Jurkat, Clone E6-1 (cell line): Measurements from ENCODE around the gene TMEM134.

ENCODE experiments used
- DNase-seq: peaks from one replicate; pipeline ENCODE4 v3.0.0-alpha.2; 2011; ENCODE audit warnings: low read depth, low spot score
- H3K4me3 ChIP-seq: 2 replicates; pipeline ENCODE4 v1.5.1; 2011; ENCODE audit warnings: mild to moderate bottlenecking, low read length, control low read depth, moderate library complexity

Gene TMEM134

DNA sequence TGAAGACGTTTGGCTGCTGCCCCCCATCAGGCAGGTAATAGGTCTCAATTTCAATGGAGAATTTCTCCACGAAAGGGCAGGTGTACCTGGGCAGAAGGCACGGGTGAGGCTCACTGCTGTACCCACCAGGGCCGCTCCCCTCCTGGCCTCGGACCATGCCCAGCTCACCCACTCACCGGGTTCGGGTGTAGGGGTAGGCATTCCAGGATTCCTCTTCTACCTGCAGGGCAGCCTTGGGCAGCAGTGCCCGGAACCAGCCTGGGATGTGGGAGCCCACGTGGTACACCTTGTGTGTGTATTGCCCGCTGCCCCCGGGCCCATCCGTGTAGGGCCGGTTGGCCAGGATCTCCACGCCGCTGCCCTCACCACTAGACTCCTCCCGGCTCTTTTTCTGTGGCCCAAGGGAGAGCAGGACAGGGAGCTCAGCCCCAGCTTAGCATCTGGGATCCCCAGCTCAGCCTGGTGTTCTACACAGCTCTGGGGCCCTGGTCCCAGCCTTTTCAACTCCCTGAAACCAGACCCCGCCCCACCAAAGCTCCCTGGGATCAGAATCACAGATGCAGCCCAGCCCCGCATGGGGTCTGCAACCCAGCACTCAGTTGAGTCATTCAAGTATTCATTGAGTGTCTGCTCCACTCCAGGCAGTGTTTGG, 33.4 kb upstream of the TMEM134 start:
- H3K4me3 ChIP-seq: no peak overlapping the region
- no peak for DNase-seq

DNA sequence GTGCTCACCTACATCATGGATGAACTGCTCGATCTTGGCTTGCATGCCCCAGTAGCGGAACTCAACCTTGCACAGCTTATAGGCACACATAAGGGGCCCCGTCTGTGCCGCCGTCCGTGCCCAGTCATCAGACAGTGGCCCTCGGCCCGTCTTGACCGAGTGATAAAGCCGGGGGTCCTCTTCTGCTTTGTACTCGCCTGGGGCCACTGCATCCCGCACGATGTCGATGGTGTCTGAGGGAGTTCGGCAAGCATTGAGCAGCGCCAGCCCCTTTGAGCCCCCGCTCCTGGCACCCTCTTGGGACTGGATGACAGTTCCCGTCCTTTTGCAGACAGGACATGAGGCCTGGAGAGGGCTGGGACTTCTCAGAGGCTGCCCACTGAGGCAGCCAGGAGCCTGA, 32.8 kb upstream of the TMEM134 start:
- H3K4me3 ChIP-seq: no peak overlapping the region
- DNase-seq: no peak

DNA sequence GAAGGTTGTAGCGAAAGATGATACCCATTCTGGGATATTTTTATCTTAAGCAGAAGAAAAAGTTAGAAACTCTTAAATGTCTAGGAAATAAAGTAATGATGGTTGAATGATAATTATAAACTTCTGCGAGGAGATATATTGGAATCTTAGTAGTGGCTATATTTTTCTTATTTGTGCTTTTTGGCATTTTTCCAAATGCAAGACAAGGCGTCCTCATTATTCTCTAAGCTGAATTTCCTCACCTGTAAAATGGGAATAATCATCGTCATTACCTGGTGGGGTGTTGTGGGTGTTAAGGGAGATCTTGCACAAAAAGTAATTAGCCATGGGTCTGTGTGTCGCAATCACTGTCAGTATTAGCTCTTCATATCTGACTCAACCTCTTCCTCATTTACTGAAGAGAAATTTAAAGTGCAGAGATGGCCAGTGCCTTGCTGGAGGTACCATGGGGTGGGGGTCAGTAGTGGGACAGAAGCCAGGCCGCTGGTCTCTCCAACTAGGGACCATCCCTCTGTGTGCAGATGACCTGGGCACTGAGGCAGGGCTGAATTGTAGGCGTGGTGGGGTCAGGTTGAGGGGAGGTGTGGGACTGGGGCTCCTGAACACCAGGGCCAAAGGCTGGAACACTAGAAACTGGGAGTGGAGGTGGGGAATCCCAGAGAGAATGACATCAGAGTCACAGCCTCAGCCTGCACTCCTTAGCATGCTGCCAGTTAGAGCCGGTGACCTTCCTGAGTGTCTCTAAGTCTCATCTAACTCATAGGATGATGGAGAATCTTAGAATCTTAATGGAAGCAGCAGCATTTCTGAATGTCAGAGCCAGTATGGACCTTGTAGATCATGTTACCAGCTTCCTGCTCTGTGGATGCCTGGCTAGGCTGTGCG, 32.0 kb upstream of the TMEM134 start:
- H3K4me3 ChIP-seq: no peak overlapping the region
- DNase-seq: no peak

DNA sequence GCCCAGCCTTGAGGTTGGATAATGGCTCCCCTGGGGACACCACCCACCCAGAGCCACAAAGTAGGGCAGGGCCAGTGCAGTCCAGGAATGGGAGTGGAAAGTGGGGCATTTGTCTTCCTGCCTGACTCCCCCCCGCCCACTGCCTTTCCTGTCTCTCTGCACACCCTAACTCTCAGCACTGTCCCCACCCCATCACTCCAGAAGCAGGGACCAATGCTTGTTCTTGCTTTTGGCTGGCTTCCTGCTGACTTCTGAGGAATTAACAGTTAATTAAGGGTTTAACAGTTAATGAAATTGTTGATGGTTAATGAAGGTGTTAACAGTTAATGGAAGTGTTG, 31.4 kb upstream of the TMEM134 start:
- no peak overlapping the region for H3K4me3 ChIP-seq
- DNase-seq: no peak

DNA sequence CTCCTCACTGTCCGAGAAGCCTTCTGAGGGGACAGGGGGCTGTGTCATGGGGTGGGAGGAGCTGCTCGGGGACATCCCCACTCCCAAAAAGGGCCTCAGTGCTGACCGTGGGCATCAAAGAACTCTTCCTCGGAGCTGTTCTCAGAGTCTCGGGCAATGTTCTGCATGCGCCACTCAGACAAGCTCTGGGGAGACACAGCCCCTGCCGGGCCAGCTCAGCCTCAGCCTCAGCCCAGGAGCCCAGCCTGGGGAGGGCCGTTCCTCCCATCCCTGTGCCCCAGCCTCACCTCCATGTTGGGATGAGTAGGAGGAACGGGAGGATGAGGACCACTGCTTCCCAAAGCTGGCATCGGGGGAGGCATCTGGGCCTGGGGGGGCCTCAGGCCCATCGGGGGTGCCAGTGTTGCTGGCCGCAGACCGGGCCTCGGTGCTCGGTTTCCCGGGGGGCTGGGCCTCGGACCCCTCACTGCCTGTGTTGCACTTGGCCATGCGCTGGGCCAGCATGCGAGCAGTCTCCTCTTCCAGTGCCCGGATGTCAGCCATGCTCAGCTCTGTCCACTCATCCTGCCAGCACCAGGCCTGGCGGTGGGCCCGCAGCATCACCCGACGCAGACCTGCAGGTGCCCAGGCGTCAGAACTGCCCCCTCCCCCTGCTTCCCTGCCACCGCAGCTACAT, 30.9 kb upstream of the TMEM134 start:
- no peak for DNase-seq
- H3K4me3 ChIP-seq: no peak overlapping the region

DNA sequence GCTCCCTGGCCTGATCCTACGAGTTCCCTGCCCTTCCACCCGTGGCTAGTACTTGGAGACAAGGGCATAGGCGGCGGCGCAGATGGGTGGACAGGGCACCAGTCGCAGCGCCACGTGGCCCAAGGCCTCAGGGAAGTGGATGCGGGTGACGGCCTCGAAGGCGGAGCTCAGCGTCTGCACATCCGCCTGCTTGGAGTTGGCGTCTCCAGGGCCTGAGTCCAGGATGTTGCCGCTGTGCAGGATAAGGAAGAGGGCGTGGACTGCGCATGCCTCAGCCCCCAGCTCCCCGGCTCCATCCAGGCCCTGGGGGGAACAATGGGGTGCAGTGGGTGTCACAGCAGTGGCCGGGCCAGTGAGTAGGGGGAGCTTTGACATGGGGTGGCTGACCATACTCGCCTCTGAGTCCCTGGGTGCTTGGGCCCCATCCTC, 29.5 kb upstream of the TMEM134 start:
- DNase-seq: no peak
- no peak overlapping the region for H3K4me3 ChIP-seq

DNA sequence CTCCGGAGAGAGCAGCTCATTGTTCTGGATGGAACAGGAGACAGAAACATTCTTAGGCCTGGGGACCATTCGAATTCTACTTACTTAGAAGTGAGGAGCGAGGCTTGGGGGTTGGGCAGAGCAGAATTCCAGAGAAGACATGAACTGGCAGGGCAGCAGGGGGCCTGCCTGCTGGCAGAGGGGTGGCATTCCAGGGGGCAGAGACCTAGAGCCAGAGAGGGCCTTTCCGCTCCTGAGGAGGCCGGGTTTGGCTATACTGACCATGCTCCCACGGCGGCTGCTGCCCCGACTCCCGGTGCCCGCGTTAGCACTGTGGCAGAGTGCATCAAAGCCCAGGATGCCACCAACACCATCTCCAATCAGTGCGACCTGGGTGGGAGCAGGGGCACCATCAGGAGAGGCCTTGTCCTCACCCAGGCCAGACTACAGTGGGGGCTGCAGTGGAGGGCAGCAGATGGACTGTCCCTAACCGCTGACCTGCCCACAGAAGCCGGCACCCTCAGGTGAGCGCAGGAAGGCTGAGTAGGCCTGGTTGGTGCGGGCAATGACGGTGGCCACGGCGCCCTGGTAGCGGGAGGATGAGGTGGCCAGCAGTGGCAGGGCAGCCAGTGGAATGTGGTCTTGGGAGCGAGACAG, 28.7 kb upstream of the TMEM134 start:
- H3K4me3 ChIP-seq: no peak overlapping the region
- DNase-seq: no peak

DNA sequence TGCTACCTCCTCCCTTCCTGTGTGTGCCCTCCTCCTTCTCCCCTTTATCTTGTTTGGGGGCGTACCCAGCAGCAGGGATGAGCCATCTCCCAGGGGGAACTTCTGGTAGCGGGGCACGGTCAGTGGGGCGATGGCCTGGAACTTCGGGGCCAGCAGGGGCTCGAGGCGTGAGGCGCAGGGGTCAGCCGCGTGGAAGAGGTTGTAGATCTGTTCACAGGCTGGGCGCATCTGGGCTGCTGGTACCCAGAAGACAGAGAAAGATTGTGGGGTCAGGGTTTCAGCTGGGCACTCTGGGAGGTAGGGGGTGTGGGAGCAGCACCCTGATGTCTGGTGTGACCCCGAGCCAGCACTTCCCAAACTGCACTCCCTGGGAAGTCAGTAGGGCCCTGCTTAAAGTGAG, 27.1 kb upstream of the TMEM134 start:
- no peak for DNase-seq
- H3K4me3 ChIP-seq: no peak overlapping the region

DNA sequence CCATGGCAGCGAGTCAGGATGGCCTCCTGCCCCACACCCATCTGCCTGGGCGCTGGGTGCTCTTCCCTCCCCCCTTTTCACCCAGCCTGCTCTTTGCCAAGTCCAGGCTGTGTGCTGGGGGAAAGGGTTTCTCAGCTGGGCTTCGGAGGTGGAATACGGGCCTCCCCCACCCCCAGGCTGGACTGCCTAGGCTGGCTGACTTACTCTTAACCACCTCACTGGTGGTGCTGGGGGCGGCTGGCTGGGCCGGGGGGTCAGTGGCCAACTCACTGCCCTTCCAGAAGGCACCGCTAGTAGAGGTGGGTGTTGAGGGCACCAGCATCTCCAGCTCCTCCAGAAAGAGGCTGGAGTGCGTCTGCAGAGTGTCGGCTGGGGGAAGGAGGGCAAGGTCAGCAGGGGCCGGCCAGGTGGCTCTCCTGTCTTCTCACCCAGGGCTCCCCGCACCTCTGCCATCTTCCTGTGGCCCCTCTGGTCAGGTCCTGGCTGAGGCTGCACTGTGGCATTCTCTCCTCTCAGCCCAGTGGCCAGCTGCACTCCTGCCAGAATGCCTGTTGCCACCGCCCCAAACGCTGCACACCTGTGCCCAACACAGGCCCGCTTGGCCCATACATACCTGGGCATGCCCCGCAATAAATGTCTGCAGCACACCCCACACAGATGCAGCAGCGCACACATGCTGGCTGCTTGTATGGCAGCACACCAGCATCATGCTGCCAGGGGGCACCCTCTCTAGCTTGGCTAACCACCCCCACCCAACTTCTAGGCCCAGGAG, 26.4 kb upstream of the TMEM134 start:
- DNase-seq: no peak
- no peak overlapping the region for H3K4me3 ChIP-seq

DNA sequence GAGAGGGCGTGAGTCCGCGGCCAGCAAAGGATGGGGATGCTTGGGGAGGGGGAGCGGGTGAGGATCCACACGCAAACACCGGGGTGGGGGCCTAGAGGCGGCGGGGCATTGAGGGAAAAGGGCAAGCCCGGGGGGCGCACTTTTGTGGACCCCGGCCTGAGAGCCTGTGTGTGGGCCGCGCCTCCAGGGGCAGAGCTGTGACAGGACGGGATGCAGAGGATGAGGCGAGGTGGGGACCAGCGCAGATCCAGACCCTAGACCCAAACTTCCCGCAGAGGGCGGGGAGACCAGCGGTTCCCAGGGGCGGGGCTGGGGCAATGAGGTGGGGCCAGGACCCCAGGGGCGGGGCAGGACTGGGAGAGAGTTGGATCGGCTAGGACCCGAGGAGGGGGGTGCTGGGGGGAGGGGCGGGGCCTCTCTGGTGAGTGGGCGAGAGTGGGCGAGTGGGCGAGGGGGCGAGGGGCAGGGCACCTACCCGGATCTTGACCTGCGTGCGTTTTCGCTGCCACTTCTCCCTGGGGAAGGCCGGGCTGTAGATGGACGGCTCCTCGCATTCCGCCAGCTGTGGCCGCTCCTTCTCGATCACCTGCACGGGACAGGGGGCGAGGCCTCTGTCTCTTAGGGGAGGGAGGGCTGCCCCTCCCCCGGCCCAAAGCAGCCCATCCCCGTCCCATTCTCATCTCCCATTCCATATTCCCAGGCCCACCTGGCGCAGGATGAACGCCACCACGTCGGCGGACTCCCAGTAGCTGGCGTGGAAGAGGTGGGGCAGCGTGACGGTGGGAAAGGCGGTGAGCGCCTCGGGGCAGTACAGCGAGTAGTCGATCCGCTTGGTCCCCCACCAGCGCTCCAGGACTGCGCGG, 25.6 kb upstream of the TMEM134 start:
- DNase-seq: no peak
- no peak overlapping the region for H3K4me3 ChIP-seq

DNA sequence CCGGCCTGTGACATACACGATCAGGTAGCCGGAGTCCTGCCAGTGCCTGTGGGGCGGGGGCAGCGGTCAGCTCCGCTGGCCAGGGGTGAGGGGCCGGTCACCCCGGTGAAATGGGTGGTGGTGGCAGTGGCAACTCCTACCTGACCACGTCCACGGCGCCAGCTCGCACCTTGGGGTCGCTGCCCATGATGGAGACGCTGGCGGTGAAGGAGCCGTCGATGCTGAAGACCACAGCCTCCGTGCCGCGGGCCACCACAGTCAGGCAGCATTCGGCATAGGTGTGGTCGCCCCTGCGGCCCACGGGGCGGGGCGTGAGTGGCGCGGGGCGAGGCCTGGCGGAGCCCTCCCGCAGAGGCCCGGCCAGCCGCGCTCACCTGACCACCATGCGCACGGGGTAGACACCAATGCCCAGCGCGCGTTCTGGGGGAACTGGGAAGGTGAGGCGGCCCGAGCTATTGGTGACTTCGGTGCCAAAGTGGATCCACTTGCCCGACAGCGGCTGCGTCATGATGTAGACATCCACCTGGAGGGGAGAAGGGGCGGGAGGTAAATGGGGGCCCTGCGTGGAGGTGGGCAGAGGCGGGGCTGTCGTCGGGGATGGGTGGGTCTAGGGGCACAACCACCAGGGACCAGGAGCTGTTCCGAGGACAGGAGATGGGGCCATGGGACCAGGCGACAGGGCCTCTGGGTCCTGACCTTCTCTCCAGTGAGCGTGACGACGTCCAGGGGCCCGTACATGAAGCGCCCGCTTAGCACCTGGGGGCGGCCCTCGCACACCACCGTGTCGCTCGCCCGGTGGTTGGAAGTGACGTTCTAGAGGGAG, 24.7 kb upstream of the TMEM134 start:
- no peak overlapping the region for H3K4me3 ChIP-seq
- no peak for DNase-seq

DNA sequence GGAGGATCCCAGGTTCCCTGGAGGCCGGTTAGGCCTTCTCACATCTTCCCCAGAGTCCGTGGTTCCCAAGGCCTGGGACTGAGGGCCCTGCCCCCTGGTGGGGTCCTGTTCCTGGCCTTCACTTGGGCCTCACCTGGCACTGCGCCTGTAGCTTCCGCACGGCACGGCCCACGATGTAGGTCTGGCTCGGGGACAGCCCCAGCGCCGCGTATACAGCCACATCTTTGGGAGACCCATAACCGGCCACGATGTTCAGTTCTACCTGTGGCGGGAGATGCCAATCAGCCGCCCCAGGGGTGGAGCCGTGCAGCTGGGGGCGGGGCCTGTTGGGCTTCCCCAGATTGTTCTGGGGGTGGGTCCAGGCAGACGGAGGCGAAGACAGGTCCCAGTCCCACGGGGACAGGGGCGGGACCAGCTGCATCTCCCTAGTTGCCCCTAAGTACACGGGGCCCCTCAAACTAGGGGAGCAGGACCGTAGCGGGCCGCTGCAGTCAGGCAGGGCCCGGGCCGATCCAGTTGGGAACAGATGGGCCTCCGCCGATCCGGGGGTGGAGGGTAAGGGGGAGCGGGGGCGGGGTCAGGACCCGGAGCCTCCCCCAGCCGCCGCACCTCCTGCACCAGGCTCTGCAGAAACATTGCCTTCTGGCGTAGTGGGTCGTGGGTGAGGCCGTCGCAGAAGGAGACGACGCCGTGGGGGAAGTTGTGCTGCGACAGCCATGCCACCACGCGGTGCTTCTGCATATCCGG, 23.9 kb upstream of the TMEM134 start:
- no peak for DNase-seq
- no peak overlapping the region for H3K4me3 ChIP-seq

DNA sequence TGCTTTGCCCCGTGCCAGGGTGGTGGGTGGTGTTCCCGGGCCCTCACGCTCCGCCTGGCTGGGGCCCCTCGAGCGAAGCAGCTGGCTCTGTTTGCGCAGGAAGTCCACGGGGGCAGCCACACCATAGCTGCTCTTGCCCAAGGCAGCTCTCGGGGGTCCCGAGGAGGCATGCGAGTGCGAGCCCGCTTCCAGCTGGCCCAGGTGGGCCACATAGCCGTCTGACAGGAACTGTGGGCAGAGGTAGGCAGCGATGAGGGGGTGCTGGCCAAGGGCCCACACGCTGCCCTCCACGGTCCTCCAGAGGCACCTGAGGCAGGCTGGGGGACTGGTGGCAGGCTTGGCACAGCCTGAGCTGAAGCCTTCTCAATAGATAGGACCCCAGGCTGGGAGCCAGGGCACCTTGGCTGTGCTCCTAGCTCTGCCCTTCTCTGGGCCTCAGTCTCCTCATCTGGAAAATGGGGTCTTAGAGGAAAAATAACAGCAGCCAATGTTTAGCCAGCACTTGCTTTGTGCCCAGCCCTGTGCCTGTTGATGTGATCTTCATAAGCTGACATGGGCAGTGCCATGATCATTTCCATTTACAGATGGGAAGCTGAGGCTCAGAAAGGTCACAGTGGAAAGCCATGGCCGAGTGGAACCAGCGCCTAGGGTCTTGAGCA, 23.1 kb upstream of the TMEM134 start:
- no peak for DNase-seq
- no peak overlapping the region for H3K4me3 ChIP-seq

DNA sequence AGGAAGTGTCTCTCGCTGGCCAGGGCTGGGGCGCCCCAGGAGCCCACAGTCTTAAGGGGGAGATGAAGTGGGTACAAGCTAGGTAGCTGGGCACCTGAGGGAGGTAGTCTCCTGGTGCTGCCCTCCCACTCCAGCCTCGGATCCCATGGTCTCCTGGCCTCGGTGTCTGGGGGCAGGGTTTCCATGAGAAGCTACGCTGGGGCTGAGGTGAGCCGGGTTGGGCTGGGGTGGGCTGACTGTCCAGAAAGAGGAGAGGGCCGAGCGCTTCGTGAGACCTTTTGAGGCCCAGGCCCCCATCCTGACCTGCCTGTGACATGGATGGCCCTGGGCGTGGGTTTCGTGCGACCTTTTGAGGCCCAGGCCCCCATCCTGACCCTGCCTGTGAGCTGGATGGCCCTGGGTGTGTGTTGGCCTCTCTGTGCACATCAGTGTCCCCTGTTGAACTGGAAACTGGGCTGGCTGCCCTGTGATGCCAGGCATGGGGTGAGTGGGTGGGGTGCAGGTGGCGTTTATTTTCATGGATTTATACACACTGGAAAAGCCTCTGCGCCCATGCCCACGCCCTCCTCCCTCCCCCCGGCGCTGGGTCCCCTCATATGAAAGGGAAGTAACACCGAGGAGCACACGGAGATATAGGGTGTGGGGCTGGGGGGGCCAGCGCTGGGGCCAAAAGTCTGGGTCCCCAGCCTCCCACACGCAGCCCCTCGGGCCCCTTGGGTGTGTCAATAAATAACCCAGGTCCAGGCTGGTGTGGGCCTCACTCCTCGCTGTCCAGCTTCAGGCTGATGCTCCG, 22.4 kb upstream of the TMEM134 start:
- no peak overlapping the region for H3K4me3 ChIP-seq
- no peak for DNase-seq

DNA sequence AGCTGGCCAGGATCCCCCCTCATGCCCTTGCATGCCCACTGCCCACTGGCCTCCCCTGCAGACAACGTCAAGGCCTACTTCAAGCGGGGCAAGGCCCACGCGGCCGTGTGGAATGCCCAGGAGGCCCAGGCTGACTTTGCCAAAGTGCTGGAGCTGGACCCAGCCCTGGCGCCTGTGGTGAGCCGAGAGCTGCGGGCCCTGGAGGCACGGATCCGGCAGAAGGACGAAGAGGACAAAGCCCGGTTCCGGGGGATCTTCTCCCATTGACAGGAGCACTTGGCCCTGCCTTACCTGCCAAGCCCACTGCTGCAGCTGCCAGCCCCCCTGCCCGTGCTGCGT, 21.6 kb upstream of the TMEM134 start:
- no peak for DNase-seq

More for the DNA sequence above, 21.6 kb upstream of the TMEM134 start:
- no peak overlapping the region for H3K4me3 ChIP-seq
